ENCODE measurements around the gene MTFP1.

DNA sequence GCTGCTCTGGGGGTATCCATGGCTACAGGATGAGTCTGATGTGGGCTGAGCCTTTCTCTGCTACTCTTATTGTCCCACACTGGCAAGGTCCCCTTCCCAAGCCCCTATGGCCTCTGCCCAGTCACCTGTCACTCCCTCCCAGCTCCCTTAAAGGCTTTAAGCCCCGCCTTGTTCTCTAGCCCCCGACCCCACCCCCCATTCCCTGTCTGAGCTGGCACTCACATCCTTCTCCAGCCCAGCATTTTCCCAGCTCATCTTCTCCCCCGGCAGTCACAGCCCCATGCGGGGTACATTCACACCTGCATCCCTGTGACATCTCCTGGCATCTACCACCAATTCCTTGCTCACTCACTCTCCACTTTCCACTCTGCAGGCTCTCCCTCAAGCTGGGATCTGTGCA lies 4.3 kb downstream of the MTFP1 start:
- TF ChIP-seq, protein P1, sequence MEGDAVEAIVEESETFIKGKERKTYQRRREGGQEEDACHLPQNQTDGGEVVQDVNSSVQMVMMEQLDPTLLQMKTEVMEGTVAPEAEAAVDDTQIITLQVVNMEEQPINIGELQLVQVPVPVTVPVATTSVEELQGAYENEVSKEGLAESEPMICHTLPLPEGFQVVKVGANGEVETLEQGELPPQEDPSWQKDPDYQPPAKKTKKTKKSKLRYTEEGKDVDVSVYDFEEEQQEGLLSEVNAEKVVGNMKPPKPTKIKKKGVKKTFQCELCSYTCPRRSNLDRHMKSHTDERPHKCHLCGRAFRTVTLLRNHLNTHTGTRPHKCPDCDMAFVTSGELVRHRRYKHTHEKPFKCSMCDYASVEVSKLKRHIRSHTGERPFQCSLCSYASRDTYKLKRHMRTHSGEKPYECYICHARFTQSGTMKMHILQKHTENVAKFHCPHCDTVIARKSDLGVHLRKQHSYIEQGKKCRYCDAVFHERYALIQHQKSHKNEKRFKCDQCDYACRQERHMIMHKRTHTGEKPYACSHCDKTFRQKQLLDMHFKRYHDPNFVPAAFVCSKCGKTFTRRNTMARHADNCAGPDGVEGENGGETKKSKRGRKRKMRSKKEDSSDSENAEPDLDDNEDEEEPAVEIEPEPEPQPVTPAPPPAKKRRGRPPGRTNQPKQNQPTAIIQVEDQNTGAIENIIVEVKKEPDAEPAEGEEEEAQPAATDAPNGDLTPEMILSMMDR (conservative IDR thresholded peaks at IDR 0.05; ENCODE audit: low read length) = no peak
- TF ChIP-seq EZH2phosphoT487 (IDR thresholded peaks at IDR 0.05; ENCODE audit: borderline replicate concordance) = no peak
